ENCODE results near the gene ITPRIPL1. TPM values are rescaled to one million over a fixed set of nuclear protein-coding genes. Genes with fewer than 3 reads are reported as not detected.

ITPRIPL1 gene
- total RNA-seq, 1 donor from 2014 or later: 14.5 TPM

DNA sequence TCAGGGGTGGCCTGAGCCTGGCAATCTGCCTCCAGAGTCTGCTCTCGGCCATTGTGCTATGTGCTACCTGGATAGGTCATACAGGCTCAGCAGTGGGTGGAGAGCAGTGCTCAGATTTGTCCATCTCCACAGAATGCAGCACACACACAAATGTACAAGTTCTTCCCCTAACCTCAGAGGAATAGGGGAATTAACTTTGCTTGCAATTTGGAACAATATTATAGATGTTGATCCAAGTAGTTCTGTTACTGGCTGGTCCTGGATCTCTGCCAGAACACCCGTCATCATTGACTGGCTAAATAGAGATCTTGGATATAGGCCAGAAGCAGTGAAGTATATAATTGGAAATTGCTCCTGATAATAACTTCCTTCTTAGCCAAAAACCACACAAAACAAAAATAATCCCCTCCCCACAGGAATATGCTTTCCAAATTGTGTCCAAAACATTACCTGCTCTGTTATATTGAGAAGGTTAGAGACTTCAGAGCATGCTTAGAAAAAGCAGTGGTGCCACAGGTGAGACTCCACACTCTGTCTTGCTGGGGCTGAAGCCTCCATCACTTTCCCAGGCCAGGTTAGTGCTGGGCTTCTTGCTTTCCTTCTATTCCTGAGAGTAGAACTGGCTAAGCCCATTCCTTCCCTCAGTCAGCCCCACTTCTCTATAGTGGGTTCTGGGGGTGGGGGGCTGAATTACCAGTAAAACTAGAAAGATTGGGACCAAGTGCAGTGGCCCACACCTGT, 49.3 kb downstream of the ITPRIPL1 start:
- peak in 1 of 2 donors; percentile 86 for DNase-seq (ENCODE audit: low spot score in 2 of 2)
- Histone ChIP-seq H3K36me3 (no peaks in the 10 kb centered on the region), H3K27ac (no peak overlapping the region), H3K9me3 (peaks cover 0 to 5% of the 10 kb centered on the region in 2 donors), H3K27me3 (no peaks in the 10 kb centered on the region), H3K4me1 (peaks cover 3 to 11% of the 10 kb centered on the region in 2 donors), H3K4me3 (no peak overlapping the region)
- intact Hi-C loops (cut with DNase I): no loop called here
- TF ChIP-seq CTCF (IDR thresholded peaks at IDR 0.05): no peak

Other genes starting within 250 kb of the ITPRIPL1 start
- 9.4 TPM for gene ADRA2B, start 208.7 kb upstream of the ITPRIPL1 start, total RNA-seq
- gene ASTL, start 186.8 kb upstream of the ITPRIPL1 start, total RNA-seq: not detected
- gene DUSP2, start 179.9 kb upstream of the ITPRIPL1 start, total RNA-seq: 7.2 TPM
- gene STARD7, start 116.5 kb upstream of the ITPRIPL1 start, total RNA-seq: 85.6 TPM
- gene TMEM127, start 59.3 kb upstream of the ITPRIPL1 start, total RNA-seq: 61.9 TPM
- 127 TPM for gene CIAO1, start 59.1 kb upstream of the ITPRIPL1 start, total RNA-seq
- 57.4 TPM for gene SNRNP200, start 19.8 kb upstream of the ITPRIPL1 start, total RNA-seq
- gene NCAPH, start 10.4 kb downstream of the ITPRIPL1 start, total RNA-seq: not detected
- not detected for gene NEURL3, start 180.0 kb downstream of the ITPRIPL1 start, total RNA-seq
- 267 TPM for gene ARID5A, start 211.4 kb downstream of the ITPRIPL1 start, total RNA-seq